SK-N-MC (cell line): ENCODE results near the gene CCT7.
"Not testable (repeated sequence)": the region's sequence is repeated elsewhere in the genome, so short reads cannot be mapped to it uniquely, and the experiment has no call there.

Experiments
- EZH2 ChIP-seq: fragments of 200-600 bp; sonication (generic); IDR thresholded peaks from one replicate; pipeline ENCODE4 v1.6.1; 2017; ENCODE audit warnings: antibody characterized with exemption
- FOXP2 ChIP-seq: optimal IDR thresholded peaks from 2 replicates; pipeline ENCODE3; 2011; ENCODE audit warnings: mild to moderate bottlenecking, moderate library complexity; ENCODE audit not compliant: insufficient read depth; ENCODE audit errors: extremely low read length, control extremely low read depth
- POLR2AphosphoS5 ChIP-seq: IDR thresholded peaks from 2 replicates; pipeline ENCODE4 v1.6.1; 2012; ENCODE audit warnings: mild to moderate bottlenecking, low read depth, low read length, borderline replicate concordance

GRCh38 chr2:73200281-73200680 is 33.8 kb upstream of the CCT7 start:
- not testable (repeated sequence) for TF ChIP-seq POLR2AphosphoS5, EZH2, FOXP2
